ENCODE results near the gene RBBP5. TPM values are rescaled to one million over a fixed set of nuclear protein-coding genes. Genes with fewer than 3 reads are reported as not detected.

RBBP5 gene
- polyA plus RNA-seq, 10 donors = 8.3 to 14.0 (median 11.2) TPM

Other genes starting within 250 kb of the RBBP5 start
- gene CNTN2, start 78.8 kb downstream of the RBBP5 start, polyA plus RNA-seq (ENCODE audit: insufficient read length in 10 of 10) = 1 to 10 TPM in 7 of 10 donors, under 1 TPM in 3; 0.57 to 2.1 (median 1.2) TPM
- gene TMEM81, start 37.5 kb downstream of the RBBP5 start, polyA plus RNA-seq (ENCODE audit: insufficient read length in 10 of 10) = 1 to 10 TPM; 1.8 to 3.0 (median 2.1) TPM
- gene DSTYK, start 89.7 kb upstream of the RBBP5 start, polyA plus RNA-seq (ENCODE audit: insufficient read length in 10 of 10) = 1 to 10 TPM; 4.9 to 8.8 (median 7.5) TPM
- 10 to 100 TPM in 4 of 10 donors, 1 to 10 TPM in 6; 7.7 to 19.9 (median 9.1) TPM for gene TMCC2, start 106.0 kb upstream of the RBBP5 start, polyA plus RNA-seq (ENCODE audit: insufficient read length in 10 of 10)
- 1 to 10 TPM in 1 of 10 donors, under 1 TPM in 9; 0.28 to 1.2 (median 0.65) TPM for gene NUAK2, start 199.8 kb upstream of the RBBP5 start, polyA plus RNA-seq (ENCODE audit: insufficient read length in 10 of 10)
- gene KLHDC8A, start 234.9 kb upstream of the RBBP5 start, polyA plus RNA-seq (ENCODE audit: insufficient read length in 10 of 10) = 1 to 10 TPM in 2 of 10 donors, under 1 TPM in 8; 0.23 to 1.2 (median 0.45) TPM